Cardiac fibroblast (primary cell): ENCODE measurements around the gene COL5A2.

Experiments used
- DNase-seq, 2 donors: peaks; one replicate each; pipeline versions ENCODE4 v3.0.0 to v3.0.0-alpha.2; 2010; ENCODE audit warnings: low read depth in 2 of 2
- H3K4me3 ChIP-seq, 2 donors: replicated peaks in 1 of 2; 1 replicate in 1 of 2; 2 replicates in 1 of 2; pipeline ENCODE4 v1.5.1; 2011; ENCODE audit warnings: low read depth in 2 of 2, low read length in 2 of 2, mild to moderate bottlenecking in 2 of 2, moderate library complexity in 1 of 2
- CTCF ChIP-seq: IDR thresholded peaks from one replicate; pipeline ENCODE4 v1.5.1; 2011; ENCODE audit warnings: low read depth, mild to moderate bottlenecking, low read length, inconsistent platforms

The COL5A2 gene

GRCh38 chr2:189116979-189117378, 62.6 kb downstream of the COL5A2 start:
- H3K4me3 ChIP-seq: no peak overlapping the region
- TF ChIP-seq CTCF: no peak
- peak in 1 of 2 donors; percentile 54 for DNase-seq

- no peak overlapping the region for H3K4me3 ChIP-seq
- DNase-seq: no peak
- no peak for TF ChIP-seq CTCF
These were observed 63.5 kb downstream of the COL5A2 start for GRCh38 chr2:189116087-189116486.

- peak; percentile 58 to 64 for DNase-seq
- H3K4me3 ChIP-seq: no peak overlapping the region
- no peak for TF ChIP-seq CTCF
These were observed 64.4 kb downstream of the COL5A2 start for GRCh38 chr2:189115126-189115525.

GRCh38 chr2:189113963-189114362, 65.6 kb downstream of the COL5A2 start:
- no peak for TF ChIP-seq CTCF
- H3K4me3 ChIP-seq: no peak overlapping the region
- no peak for DNase-seq

- no peak for TF ChIP-seq CTCF
- DNase-seq: no peak
- no peak overlapping the region for H3K4me3 ChIP-seq
These were observed 68.4 kb downstream of the COL5A2 start for GRCh38 chr2:189111063-189111715.

- no peak for DNase-seq
- TF ChIP-seq CTCF: no peak
These were observed 69.6 kb downstream of the COL5A2 start for GRCh38 chr2:189109921-189110397.

GRCh38 chr2:189104934-189105333, 74.6 kb downstream of the COL5A2 start:
- DNase-seq: peak; percentile 22 to 69
- TF ChIP-seq CTCF: no peak

More at GRCh38 chr2:189109921-189110397, 69.6 kb downstream of the COL5A2 start:
- no peak overlapping the region for H3K4me3 ChIP-seq

More at GRCh38 chr2:189104934-189105333, 74.6 kb downstream of the COL5A2 start:
- no peak overlapping the region for H3K4me3 ChIP-seq
